Neural cell (in vitro differentiated cells): Measurements from ENCODE around the gene ETV7. TPM values are rescaled to one million over a fixed set of nuclear protein-coding genes. Genes with fewer than 3 reads are reported as not detected.

ENCODE experiments used
- H2AFZ ChIP-seq: fragments of 200-600, 300-800 bp; sonication (generic), shearing (Covaris generic); 2 replicates; pipeline ENCODE4 v1.6.0; 2014; ENCODE audit warnings: low read depth, mild to moderate bottlenecking, antibody characterized with exemption, low read length, moderate library complexity
- H3F3A ChIP-seq: fragments of 200-600 bp; shearing (Covaris generic); 2 replicates; pipeline ENCODE4 v1.6.1; 2016; ENCODE audit warnings: mild to moderate bottlenecking, moderate library complexity, mixed read lengths, antibody characterized with exemption, low read length; ENCODE audit not compliant: insufficient read depth, poor library complexity, severe bottlenecking
- H3K27ac ChIP-seq: fragments of 200-600, 300-800 bp; sonication (generic), shearing (Covaris generic); 2 replicates; pipeline ENCODE4 v1.5.1; 2014; ENCODE audit warnings: mild to moderate bottlenecking, low read length, moderate library complexity
- H3K27me3 ChIP-seq: fragments of 300-800, 200-600 bp; sonication (generic), shearing (Covaris generic); 2 replicates; pipeline ENCODE4 v1.6.0; 2014; ENCODE audit warnings: mild to moderate bottlenecking, low read depth, low read length, moderate library complexity; ENCODE audit not compliant: insufficient read depth
- H3K36me3 ChIP-seq: fragments of 300-800, 200-600 bp; sonication (generic), shearing (Covaris generic); 2 replicates; pipeline ENCODE4 v1.5.1; 2014; ENCODE audit warnings: mild to moderate bottlenecking, antibody characterized with exemption, low read length, moderate library complexity; ENCODE audit not compliant: insufficient read depth
- H3K4me2 ChIP-seq: fragments of 300-800, 200-600 bp; sonication (generic), shearing (Covaris generic); 2 replicates; pipeline ENCODE4 v1.6.0; 2014; ENCODE audit warnings: mild to moderate bottlenecking, low read length
- H3K4me3 ChIP-seq: fragments of 300-800, 200-600 bp; sonication (generic), shearing (Covaris generic); 2 replicates; pipeline ENCODE4 v1.5.1; 2014; ENCODE audit warnings: mild to moderate bottlenecking, low read length, moderate library complexity
- H3K79me2 ChIP-seq: fragments of 200-600 bp; shearing (Covaris generic); replicated peaks from 2 replicates; pipeline ENCODE4 v1.6.0; 2014; ENCODE audit warnings: mild to moderate bottlenecking, low read length, moderate library complexity; ENCODE audit not compliant: insufficient read depth
- H3K9ac ChIP-seq: fragments of 300-800, 200-600 bp; sonication (generic), shearing (Covaris generic); 2 replicates; pipeline ENCODE4 v1.6.1; 2016; ENCODE audit warnings: mild to moderate bottlenecking, low read length, mixed read lengths
- H3K9me2 ChIP-seq: fragments of 200-600 bp; shearing (Covaris generic); 2 replicates; pipeline ENCODE4 v1.6.1; 2016; ENCODE audit warnings: mild to moderate bottlenecking, low read length, mixed read lengths; ENCODE audit not compliant: insufficient read depth
- H3K9me3 ChIP-seq: fragments of 200-600, 300-800 bp; sonication (generic), shearing (Covaris generic); 2 replicates; pipeline ENCODE4 v1.6.1; 2016; ENCODE audit warnings: mild to moderate bottlenecking, mixed run types, low read length, moderate library complexity, mixed read lengths
- H4K20me1 ChIP-seq: fragments of 200-600 bp; shearing (Covaris generic); 2 replicates; pipeline ENCODE4 v1.6.1; 2016; ENCODE audit warnings: mild to moderate bottlenecking, mixed run types; ENCODE audit not compliant: insufficient read depth
- CTCF ChIP-seq: fragments of 450-650 bp; IDR thresholded peaks from 2 replicates; pipeline ENCODE4 v1.5.1; 2014; ENCODE audit warnings: antibody characterized with exemption, mild to moderate bottlenecking, moderate library complexity; ENCODE audit not compliant: poor library complexity, severe bottlenecking
- EP300 ChIP-seq: fragments of 450-650 bp; conservative IDR thresholded peaks from 2 replicates; pipeline ENCODE4 v1.6.1; 2014; ENCODE audit warnings: antibody characterized with exemption, mild to moderate bottlenecking, moderate library complexity; ENCODE audit not compliant: poor library complexity, severe bottlenecking
- EZH2 ChIP-seq: fragments of 200-600, 300-800 bp; shearing (Covaris generic), sonication (generic); IDR thresholded peaks from 2 replicates; pipeline ENCODE4 v1.6.1; 2014; ENCODE audit warnings: antibody characterized with exemption, low read length, borderline replicate concordance, mild to moderate bottlenecking; ENCODE audit not compliant: insufficient read depth, poor library complexity, severe bottlenecking
- MXI1 ChIP-seq: fragments of 450-650 bp; conservative IDR thresholded peaks from 2 replicates; pipeline ENCODE4 v1.6.1; 2014; ENCODE audit warnings: antibody characterized with exemption, mild to moderate bottlenecking; ENCODE audit not compliant: poor library complexity, severe bottlenecking
- POLR2AphosphoS5 ChIP-seq: IDR thresholded peaks from 2 replicates; pipeline ENCODE4 v1.6.1; 2012
- RAD21 ChIP-seq: fragments of 450-650 bp; conservative IDR thresholded peaks from 2 replicates; pipeline ENCODE4 v1.6.1; 2014; ENCODE audit warnings: antibody characterized with exemption, mild to moderate bottlenecking, moderate library complexity
- REST ChIP-seq: IDR thresholded peaks from 2 replicates; pipeline ENCODE4 v1.6.1; 2012; ENCODE audit warnings: borderline replicate concordance
- SMC3 ChIP-seq: fragments of 450-650 bp; conservative IDR thresholded peaks from 2 replicates; pipeline ENCODE4 v1.6.1; 2014; ENCODE audit warnings: antibody characterized with exemption, mild to moderate bottlenecking, moderate library complexity; ENCODE audit not compliant: poor library complexity
- TAF1 ChIP-seq: IDR thresholded peaks from 2 replicates; pipeline ENCODE4 v1.6.1; 2012; ENCODE audit warnings: low read depth
- polyA plus RNA-seq: library from polyadenylated mRNA; depleted of rRNA; stranded (reverse); fragments of >200 nt; gene quantifications from 2 replicates; pipeline ENCODE4 v1.2.3, GENCODE V29; 2014

ETV7 gene
- polyA plus RNA-seq, 1 donor from 2014 or later = not detected

DNA sequence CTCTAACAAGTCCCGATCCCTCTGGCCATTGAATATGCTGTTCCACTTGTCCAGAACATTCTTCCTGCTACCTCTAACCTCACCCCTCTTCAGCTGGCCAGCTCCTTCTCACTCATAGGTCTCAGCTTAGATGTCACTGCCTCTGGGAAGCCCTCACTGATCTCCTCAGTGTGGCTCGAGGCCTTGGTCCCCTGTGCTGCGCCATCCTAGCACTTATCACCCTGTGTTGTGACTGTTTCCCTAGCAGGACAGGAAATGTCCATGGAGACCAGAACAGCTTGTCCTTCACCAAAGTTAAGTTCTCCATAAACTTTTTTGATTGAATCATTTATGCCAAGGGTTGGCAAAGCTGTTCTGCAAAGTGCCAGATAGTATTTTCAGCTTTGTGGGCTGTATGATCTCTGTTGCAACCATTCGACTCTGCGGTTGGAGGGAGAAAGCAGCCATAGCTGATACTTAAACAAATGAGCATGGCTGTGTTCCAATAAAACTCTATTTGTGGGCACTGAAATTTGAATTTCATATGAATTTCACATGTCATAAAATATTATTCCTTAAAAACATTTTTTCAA lies 44.3 kb downstream of the ETV7 start:
- Histone ChIP-seq H3F3A (no peaks in the 10 kb centered on the region), H3K9ac (no peak overlapping the region), H3K79me2 (no peaks in the 10 kb centered on the region), H4K20me1 (no peaks in the 10 kb centered on the region), H3K27ac (no peak overlapping the region), H3K4me2 (no peak overlapping the region), H3K36me3 (no peaks in the 10 kb centered on the region), H3K27me3 (no peaks in the 10 kb centered on the region), H3K9me2 (no peaks in the 10 kb centered on the region), H2AFZ (no peak overlapping the region), H3K4me3 (no peak overlapping the region), H3K9me3 (no peaks in the 10 kb centered on the region)
- no peak for TF ChIP-seq RAD21
- TF ChIP-seq POLR2AphosphoS5 = no peak
- no peak for TF ChIP-seq EZH2
- no peak for TF ChIP-seq REST
- TF ChIP-seq TAF1 = no peak
- TF ChIP-seq CTCF = no peak
- no peak for TF ChIP-seq MXI1
- TF ChIP-seq SMC3 = no peak
- TF ChIP-seq EP300 = no peak

- Histone ChIP-seq H3F3A (no peaks in the 10 kb centered on the region), H3K4me2 (no peak overlapping the region), H3K9ac (no peak overlapping the region), H3K27ac (no peak overlapping the region), H4K20me1 (no peaks in the 10 kb centered on the region), H3K9me3 (no peaks in the 10 kb centered on the region), H3K4me3 (no peak overlapping the region), H3K9me2 (no peaks in the 10 kb centered on the region), H3K36me3 (no peaks in the 10 kb centered on the region), H3K79me2 (no peaks in the 10 kb centered on the region), H3K27me3 (no peaks in the 10 kb centered on the region), H2AFZ (no peak overlapping the region)
- TF ChIP-seq TAF1 = no peak
- no peak for TF ChIP-seq EP300
- TF ChIP-seq SMC3 = peak; percentile 20
- peak; percentile 64 for TF ChIP-seq CTCF
- TF ChIP-seq EZH2 = no peak
Observed at GRCh38 chr6:36340618-36341454, 46.6 kb downstream of the ETV7 start.
